Activated CD4-positive, CD25-positive, alpha-beta regulatory T cell treated with anti-CD3 and anti-CD28 coated beads, Interleukin-2, amount 50 U/mL, for 16 hours (primary cell): ENCODE results near the gene ARHGEF1.
"Not testable (repeated sequence)": the region's sequence is repeated elsewhere in the genome, so short reads cannot be mapped to it uniquely, and the experiment has no call there.

Experiments
- DNase-seq: peaks from one replicate; pipeline ENCODE4 v3.0.0-alpha.2; 2020; ENCODE audit warnings: low read depth, low spot score

The ARHGEF1 gene

GRCh38 chr19:41861846-41862245 lies 21.1 kb upstream of the ARHGEF1 start:
- DNase-seq = no peak

DNA sequence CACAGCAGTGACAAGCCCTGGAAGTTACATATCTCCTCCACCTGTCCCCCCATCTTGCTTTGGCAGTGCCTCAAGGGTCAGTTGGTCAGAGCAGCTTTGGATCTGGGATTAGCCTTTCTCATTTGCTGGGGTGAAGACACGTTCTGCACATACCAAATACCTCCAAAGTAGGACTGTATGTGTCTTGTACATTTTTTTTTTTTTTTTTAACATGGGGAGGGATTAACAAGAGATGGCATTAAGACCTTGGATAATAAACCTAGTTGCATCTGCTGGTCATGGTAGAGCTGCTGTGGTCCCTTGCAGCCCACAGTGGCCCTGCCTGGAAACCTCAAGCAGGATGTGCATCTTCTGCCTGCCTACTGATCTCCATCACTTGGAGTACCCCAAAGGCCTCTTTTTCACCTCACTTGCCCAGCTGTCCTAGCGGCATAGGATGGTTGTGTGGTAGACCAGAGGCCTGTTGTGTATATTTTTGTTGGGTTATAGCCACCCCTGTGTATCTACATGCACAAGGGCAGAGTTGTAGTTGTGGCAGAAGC lies 20.5 kb upstream of the ARHGEF1 start:
- no peak for DNase-seq

DNA sequence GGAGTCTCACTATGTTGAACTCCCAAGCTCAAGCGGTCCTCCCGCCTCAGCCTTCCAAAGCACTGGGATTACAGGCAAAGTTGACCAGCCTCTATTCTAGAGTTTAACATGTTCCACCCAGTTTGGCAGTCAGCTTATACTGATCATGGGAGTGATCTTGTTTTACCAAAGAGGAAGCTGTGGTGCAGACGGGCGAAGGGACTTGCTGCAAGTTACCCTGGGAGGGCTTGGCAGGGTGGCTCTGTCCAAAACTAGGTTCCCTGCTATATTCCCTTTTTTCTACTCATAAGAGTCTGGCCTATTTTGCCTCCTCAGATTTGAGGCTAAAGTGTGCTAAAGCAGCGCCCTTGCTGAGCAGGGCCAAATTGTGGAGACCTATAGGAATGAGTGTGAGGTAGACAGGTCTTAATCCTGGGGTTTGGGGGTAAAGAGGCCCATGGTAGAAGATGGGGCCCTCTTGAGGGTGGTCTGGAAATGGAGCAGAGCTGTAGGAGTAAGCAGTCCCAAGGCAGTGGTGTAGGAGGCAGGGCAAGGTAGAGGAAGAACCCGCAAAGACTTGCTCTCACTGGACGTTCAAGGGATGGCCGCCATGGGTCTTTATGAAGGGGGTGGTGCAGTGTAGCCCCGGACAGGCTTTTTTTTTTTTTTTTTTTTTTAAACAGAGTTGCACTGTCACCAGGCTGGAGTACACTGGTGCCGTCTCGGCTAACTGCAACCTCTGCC lies 19.6 kb upstream of the ARHGEF1 start:
- no peak for DNase-seq

GRCh38 chr19:41864374-41864773 lies 18.6 kb upstream of the ARHGEF1 start:
- no peak for DNase-seq

DNA sequence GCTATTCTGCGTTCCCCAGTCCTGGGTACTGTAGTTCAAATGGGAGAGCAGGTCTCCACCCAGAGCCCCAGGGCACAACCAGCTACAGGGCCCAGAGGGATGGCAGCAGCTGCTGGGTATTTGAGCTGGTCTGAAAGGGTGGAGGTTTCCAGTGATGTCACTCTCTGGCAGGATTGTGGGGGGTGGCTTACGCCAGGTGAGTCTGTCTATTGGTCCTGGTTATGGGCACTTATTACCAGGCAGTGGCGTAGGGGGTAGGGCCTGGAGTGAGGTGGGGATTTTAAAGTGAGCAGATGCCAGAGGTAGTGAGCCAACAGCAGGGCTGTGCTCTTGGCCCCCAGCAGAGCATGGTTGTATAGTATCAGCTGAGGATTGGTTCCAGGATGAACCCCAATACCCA lies 16.7 kb upstream of the ARHGEF1 start:
- no peak for DNase-seq

- no peak for DNase-seq
These were observed 14.6 kb upstream of the ARHGEF1 start for GRCh38 chr19:41868120-41868988.

- no peak for DNase-seq
These were observed 14.0 kb upstream of the ARHGEF1 start for GRCh38 chr19:41868989-41869300.

DNA sequence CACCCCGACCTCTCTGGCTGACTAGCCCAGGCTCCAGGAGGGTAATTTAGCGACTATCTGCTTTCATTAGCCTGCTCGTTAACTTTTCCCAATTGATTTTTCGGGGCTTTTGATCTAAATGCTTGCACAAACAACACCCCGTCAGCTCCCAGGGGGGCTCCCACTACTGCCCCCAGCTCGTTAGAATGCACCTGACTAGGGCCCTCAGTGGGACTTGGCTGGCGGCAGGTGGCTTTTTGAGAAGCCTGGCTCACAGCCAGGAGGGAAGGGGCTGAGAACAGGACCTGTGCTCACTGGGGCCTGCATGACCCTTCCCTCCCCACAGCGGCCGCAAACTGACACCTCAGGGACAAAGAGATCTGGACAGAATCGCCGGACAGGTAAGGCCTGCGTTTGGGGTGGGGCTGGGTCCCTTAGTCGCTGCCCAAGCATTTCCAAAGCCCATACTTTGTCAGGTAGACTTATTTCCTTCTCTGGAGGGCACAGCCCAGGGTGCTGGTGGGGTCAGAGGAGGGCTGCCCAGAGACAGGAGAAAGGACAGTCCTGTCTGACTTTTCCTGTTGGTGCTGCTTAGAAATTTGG lies 13.5 kb upstream of the ARHGEF1 start:
- no peak for DNase-seq

GRCh38 chr19:41870401-41870873 lies 12.5 kb upstream of the ARHGEF1 start:
- no peak for DNase-seq

GRCh38 chr19:41871573-41872383 lies 11.2 kb upstream of the ARHGEF1 start:
- no peak for DNase-seq

DNA sequence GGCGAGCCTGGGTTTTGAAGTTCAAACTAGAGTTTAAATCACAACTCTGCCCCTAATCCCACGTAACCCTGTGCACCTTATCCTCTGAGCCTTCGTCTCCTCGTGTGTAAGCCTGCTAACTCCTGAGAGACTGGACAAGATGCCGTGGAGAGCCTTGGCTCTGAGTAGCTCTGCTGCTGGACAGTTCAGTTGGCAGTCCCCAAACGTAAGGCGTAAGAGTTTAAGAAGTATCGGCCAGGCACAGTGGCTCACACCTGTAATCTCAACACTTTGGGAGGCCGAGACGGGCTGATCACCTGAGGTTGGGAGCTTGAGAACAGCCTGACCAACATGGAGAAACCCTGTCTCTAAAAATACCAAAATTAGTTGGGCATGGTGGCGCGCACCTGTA lies 10.6 kb upstream of the ARHGEF1 start:
- no peak for DNase-seq

GRCh38 chr19:41872775-41873647 lies 10.0 kb upstream of the ARHGEF1 start:
- no peak for DNase-seq

DNA sequence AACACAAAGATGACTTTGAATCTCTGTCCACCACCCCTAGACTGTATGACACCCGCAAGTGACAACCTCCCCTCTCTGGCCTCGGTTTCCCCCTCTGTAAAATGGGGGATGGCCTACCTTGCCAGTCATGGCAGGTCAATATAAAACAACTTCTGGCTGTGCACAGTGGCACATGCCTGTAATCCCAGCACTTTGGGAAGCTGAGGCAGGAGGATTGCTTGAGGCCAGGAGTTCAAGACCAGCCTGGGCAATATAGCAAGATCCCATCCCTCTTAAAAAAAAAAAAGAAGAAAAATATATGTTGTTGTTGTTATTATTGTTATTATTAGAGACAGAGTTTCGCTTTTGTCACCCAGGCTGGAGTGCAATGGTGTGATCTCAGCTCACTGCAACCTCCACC lies 7.0 kb upstream of the ARHGEF1 start:
- DNase-seq = not testable (repeated sequence)

DNA sequence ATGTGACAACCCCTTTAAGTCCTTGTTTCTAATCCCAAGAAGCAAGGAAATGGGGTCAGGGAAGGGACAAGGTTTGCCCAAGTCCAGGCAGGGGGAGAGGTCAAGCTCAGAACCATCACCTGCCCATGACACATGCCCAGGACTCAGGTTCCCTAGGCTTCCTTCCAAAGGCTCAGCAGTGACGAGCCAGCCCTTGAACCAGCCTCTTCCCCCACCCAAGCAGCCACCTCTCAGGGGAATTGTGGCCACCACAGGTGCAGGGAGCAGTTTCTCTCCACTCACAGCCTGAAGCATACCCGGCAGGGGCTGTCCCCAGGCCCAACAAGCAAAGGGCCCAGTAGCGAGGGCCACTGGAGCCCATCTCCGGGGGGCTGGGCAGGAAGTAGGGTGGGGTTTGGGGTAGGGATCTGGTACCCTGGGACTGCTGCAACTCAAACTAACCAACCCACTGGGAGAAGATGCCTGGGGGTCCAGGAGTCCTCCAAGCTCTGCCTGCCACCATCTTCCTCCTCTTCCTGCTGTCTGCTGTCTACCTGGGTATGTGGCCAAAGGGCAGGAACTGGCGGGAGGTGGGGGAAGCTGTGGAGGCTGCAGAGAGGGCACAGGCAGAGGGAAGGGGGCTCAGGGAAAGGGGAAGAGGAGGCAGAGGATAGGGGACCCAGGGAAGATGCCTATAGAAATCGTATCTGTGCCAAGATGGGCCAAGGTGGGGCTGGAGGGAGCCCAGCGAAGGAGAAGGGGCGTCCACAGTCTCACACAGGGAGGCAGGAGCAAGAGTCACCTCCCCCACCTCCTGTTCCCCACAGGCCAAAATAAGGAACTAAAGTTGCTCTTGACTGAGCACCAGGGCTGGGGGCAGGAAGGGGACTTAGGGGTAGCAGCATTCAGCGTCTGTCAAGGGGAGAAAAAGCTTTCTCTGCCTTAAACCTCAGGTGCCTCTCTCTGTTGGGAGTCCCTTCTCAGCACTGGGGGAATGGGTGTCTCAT lies 5.8 kb upstream of the ARHGEF1 start, which contains the start of gene CD79A:
Gene CD79A, plus strand, starts transcription at position 433 of the 986 bp plus-strand sequence. Its CDS starts 26 bp downstream, at position 459.
- DNase-seq = no peak

DNA sequence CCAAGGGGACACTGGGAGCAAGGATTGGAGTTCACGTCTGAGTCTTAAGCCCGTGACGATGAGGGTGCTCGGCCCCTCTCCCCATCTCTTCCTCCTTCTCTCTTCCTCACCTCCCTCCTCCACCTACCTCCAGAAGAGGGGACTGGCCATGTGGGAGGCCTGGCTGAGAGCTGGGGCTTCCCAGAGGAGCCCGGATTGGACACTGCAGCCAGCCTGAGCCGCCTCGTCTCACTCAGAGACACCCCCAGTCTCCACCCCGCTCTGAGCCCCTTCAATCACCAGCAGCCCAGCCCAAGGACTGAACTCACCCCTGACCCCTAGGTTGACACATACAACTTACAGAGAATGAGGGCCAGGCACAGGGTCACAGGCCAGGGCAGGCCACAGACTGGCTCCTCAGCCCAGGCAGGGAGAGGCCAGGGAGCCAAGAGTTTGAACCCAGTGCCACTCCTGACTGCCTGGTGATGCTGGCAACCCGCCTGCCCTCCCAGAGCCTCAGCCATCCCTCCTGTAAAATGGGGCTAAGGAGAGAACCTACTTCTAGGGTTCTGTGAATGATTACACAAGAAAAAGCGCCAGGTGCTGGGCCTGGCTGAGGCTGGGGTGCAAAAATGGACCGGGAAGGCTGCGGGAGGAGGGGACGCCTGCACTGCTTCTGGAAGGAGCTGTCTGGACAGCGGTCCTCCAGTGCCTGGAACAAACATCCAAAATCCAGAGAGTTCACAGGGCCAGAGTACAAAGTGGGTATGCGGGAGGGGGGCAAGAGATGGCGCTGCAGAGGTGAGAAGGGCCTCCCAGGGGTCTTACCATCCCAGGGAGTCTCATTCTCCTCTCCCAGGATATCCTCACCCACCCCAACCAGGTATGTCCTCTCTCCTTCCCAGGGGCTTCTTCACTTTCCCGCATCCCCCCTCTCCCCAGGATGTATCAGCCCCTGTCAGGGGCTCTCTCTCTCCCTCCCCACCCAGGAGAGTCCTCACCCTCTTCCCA lies 4.8 kb upstream of the ARHGEF1 start:
- DNase-seq = no peak

DNA sequence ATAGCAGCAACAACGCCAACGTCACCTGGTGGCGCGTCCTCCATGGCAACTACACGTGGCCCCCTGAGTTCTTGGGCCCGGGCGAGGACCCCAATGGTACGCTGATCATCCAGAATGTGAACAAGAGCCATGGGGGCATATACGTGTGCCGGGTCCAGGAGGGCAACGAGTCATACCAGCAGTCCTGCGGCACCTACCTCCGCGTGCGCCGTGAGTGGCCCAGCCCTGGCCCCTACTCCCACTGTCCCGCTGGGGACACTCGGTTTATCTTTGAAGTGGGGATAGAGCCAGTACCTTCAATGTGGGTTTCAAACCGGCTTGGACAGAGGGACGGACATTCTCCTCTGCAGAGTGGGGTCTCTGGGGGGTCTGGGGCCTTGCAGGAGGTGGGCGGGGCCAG lies 3.9 kb upstream of the ARHGEF1 start:
- DNase-seq = no peak

DNA sequence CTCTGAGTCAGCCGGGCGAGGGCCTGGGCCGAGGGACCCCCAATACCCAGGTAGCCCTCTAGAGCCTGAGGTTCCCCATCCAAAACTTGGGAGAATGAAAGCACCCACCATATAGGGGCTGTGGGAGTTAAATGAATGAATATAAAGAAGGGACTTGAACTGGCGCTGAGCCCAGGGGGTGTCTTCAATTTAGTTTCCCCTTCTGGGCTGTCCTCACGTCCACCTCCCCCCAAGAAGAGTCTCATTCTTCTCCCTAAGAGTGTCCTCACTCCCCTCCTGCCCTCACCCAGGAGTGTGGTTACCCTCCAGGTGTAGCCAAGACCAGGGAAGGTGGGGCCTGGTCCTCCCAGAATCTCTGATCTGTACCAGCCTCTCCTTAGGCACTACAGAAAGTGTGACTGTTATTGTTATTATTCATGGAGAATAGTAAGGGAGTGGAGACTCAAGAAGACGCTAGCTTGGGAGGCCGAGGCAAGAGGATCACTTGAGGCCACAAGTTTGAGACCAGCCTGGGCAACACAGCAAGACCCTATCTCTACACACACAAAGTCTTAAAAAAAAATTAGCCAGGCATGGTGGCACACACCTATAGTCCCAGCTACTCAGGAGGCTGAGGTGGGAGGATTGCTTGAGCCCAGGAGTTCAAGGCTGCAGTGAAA lies 3.2 kb upstream of the ARHGEF1 start:
- no peak for DNase-seq
